ENCODE measurements around the gene RREB1.
A peak's percentile ranks its signal among the peaks of the same experiment; 100 is the strongest.

The RREB1 gene

GRCh38 chr6:7252390-7252789, 144.6 kb downstream of the RREB1 start:
- no peak for DNase-seq (ENCODE audit: low spot score)
- CTCF ChIA-PET, result interaction anchor here (0.5 kb wide), 1 partner anchor 53 kb away, joined by 3 read pairs; no protein-coding TSS in a partner anchor
- TF ChIP-seq CTCF (conservative IDR thresholded peaks at IDR 0.05; ENCODE audit: low read depth), result no peak
- peak overlapping the region; percentile 20; the same call in 1 of the 2 replicates for H3K27ac ChIP-seq
- POLR2A ChIA-PET (ENCODE audit: low non-redundant PET), result no interaction called here

- ChIA-PET CTCF (interaction anchor here (0.7 kb wide), 1 partner anchor 45 kb away, joined by 4 read pairs; no protein-coding TSS in a partner anchor), POLR2A (ENCODE audit: low non-redundant PET) (no interaction called here)
- peak overlapping the region; percentile 41 for H3K27ac ChIP-seq
- DNase-seq (ENCODE audit: low spot score), result no peak
- no peak for TF ChIP-seq CTCF (conservative IDR thresholded peaks at IDR 0.05; ENCODE audit: low read depth)
These were observed 147.4 kb downstream of the RREB1 start for GRCh38 chr6:7254980-7255835.

GRCh38 chr6:7255918-7256317, 148.2 kb downstream of the RREB1 start:
- no peak overlapping the region for H3K27ac ChIP-seq
- ChIA-PET POLR2A (ENCODE audit: low non-redundant PET) (no interaction called here), CTCF (interaction anchor here (0.7 kb wide), 1 partner anchor 44 kb away, joined by 4 read pairs; no protein-coding TSS in a partner anchor)
- DNase-seq (ENCODE audit: low spot score), result no peak
- no peak for TF ChIP-seq CTCF (conservative IDR thresholded peaks at IDR 0.05; ENCODE audit: low read depth)

GRCh38 chr6:7256785-7257184, 149.0 kb downstream of the RREB1 start:
- ChIA-PET CTCF (no interaction called here), POLR2A (ENCODE audit: low non-redundant PET) (no interaction called here)
- no peak for DNase-seq (ENCODE audit: low spot score)
- H3K27ac ChIP-seq, result no peak overlapping the region
- TF ChIP-seq CTCF (conservative IDR thresholded peaks at IDR 0.05; ENCODE audit: low read depth), result no peak

- ChIA-PET CTCF (interaction anchor here (0.8 kb wide), 1 partner anchor 18 kb away, joined by 4 read pairs; no protein-coding TSS in a partner anchor), POLR2A (ENCODE audit: low non-redundant PET) (no interaction called here)
- H3K27ac ChIP-seq, result no peak overlapping the region
- no peak for TF ChIP-seq CTCF (conservative IDR thresholded peaks at IDR 0.05; ENCODE audit: low read depth)
- DNase-seq (ENCODE audit: low spot score), result no peak
These were observed 149.9 kb downstream of the RREB1 start for GRCh38 chr6:7257521-7258230.

- no peak for DNase-seq (ENCODE audit: low spot score)
- POLR2A ChIA-PET (ENCODE audit: low non-redundant PET), result no interaction called here
These were observed 150.5 kb downstream of the RREB1 start for GRCh38 chr6:7258231-7258763.

More at GRCh38 chr6:7258231-7258763, 150.5 kb downstream of the RREB1 start:
- no peak overlapping the region for H3K27ac ChIP-seq
- no peak for TF ChIP-seq CTCF (conservative IDR thresholded peaks at IDR 0.05; ENCODE audit: low read depth)
- CTCF ChIA-PET, result interaction anchor here (0.5 to 0.8 kb wide), 2 partner anchors 17 to 184 kb away, joined by 3 to 4 read pairs; no protein-coding TSS in a partner anchor
